GM10248 (cell line): ENCODE data around the gene ITGB1.

ENCODE experiments used
- CTCF ChIA-PET: fragments of 300-600 bp; sonication (Branson Sonifier 250); formaldehyde crosslinking; extraction: SDS; loops from one replicate; lab custom pipeline; 2021; ENCODE audit warnings: antibody characterized with exemption; lab: Yijun Ruan, JAX
- POLR2A ChIA-PET: fragments of 350-650 bp; sonication (Branson Sonifier 250); formaldehyde crosslinking; extraction: SDS; loops from one replicate; lab custom pipeline; 2020; ENCODE audit warnings: antibody characterized with exemption; lab: Yijun Ruan, JAX
- DNase-seq: peaks from one replicate; pipeline ENCODE4 v3.0.0; 2012; ENCODE audit errors: extremely low spot score
- CTCF ChIP-seq: IDR thresholded peaks from 2 replicates; pipeline ENCODE4 v1.5.1; 2012; ENCODE audit warnings: mild to moderate bottlenecking, low read depth; ENCODE audit errors: extremely low read depth, missing control alignments, control extremely low read depth

ITGB1 gene

GRCh38 chr10:32972460-32972859, 14.4 kb upstream of the ITGB1 start:
- DNase-seq = no peak
- ChIA-PET CTCF (interaction anchor here (1.6 kb wide), 1 partner anchor 13 kb away, joined by 5 read pairs; no protein-coding TSS in a partner anchor), POLR2A (no interaction called here)
- TF ChIP-seq CTCF = no peak

- no peak for DNase-seq
- CTCF ChIA-PET = interaction anchor here (1.2 to 1.6 kb wide), 3 partner anchors 10 to 40 kb away, joined by 3 to 5 read pairs (median 3); no protein-coding TSS in a partner anchor
- POLR2A ChIA-PET = no interaction called here
- no peak for TF ChIP-seq CTCF
These were observed 13.6 kb upstream of the ITGB1 start for GRCh38 chr10:32971536-32972091.

- ChIA-PET POLR2A (no interaction called here), CTCF (interaction anchor here (1.0 to 1.2 kb wide), 3 partner anchors 10 to 40 kb away, joined by 3 read pairs; no protein-coding TSS in a partner anchor)
- no peak for TF ChIP-seq CTCF
- peak; percentile 29 for DNase-seq
These were observed 12.9 kb upstream of the ITGB1 start for GRCh38 chr10:32970910-32971309.

GRCh38 chr10:32964270-32964669, 6.2 kb upstream of the ITGB1 start:
- ChIA-PET CTCF (no interaction called here), POLR2A (no interaction called here)
- DNase-seq = no peak
- no peak for TF ChIP-seq CTCF

- no peak for DNase-seq
- ChIA-PET POLR2A (no interaction called here), CTCF (no interaction called here)
- no peak for TF ChIP-seq CTCF
These were observed 5.1 kb upstream of the ITGB1 start for GRCh38 chr10:32963096-32963495.

GRCh38 chr10:32962521-32962920, 4.5 kb upstream of the ITGB1 start:
- ChIA-PET CTCF (interaction anchor here (1.3 kb wide), 1 partner anchor 46 kb away, joined by 3 read pairs; no protein-coding TSS in a partner anchor), POLR2A (no interaction called here)
- DNase-seq = no peak
- TF ChIP-seq CTCF = no peak
